ENCODE measurements around the gene NUDT15. TPM values are rescaled to one million over a fixed set of nuclear protein-coding genes. Genes with fewer than 3 reads are reported as not detected.

NUDT15 gene
- 18.9 and 19.4 TPM in 2 replicates for polyA plus RNA-seq (2013)

DNA sequence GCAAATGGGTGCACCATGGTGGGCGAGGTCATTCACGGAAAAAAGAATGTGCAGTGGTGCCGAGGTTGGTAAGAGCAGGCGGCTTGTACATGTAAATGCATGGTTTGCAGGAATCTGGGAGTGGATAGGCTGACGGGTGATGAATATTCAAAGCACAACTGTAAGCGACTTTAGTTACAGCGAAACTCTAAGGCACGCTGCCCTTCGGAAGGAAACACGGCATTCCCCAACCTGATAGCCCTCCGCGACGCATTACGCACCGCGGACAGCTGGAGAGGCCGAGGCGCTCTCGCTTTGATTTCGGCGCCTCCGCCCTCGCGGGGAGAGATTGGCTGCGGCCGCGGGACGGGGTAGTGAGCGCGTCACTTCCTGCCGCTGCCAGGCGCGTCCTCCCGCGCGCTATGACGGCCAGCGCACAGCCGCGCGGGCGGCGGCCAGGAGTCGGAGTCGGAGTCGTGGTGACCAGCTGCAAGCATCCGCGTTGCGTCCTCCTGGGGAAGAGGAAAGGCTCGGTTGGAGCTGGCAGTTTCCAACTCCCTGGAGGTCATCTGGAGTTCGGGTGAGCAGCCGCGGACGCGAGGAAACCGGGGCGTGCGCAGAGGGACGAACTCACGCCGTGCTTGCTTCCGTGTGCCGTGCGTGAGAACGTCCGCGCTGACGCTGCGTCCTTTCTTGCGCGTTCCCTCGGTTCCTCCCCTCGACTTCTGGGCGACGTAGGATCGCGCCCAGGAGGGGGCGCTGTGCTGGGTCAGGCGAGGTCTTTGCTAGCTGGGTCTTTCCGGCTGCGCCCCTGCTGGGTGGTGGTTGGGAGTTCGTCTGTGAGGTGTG, at the start of gene NUDT15:
TSS of gene NUDT15 (plus strand) at position 381 of the 828 bp plus-strand sequence. CDS start at position 402, 21 bp downstream.
- Histone ChIP-seq H4K12ac (ENCODE audit: low read depth, low read length) (peak within 1 kb of the TSS; percentile 72), H3K18ac (ENCODE audit: low read length) (peak within 1 kb of the TSS; percentile 72), H3K23ac (ENCODE audit: low read length) (no peak within 1 kb of the TSS), H3K79me1 (ENCODE audit: low read length) (peaks cover 5% of the 10 kb centered on the region), H3K36me3 (ENCODE audit: control insufficient read depth in 1 of 2, insufficient read depth in 2 of 2, low read length in 2 of 2) (peaks cover 0 to 6% of the 10 kb centered on the region in 2 experiments), H2AK5ac (ENCODE audit: low read length) (no peak within 1 kb of the TSS), H3K14ac (ENCODE audit: low read length) (peak within 1 kb of the TSS; percentile 67), H2BK12ac (ENCODE audit: low read length) (no peak within 1 kb of the TSS), H4K91ac (ENCODE audit: low read depth, low read length) (peak within 1 kb of the TSS; percentile 81), H2BK120ac (ENCODE audit: insufficient read depth, low read length, poor library complexity) (peak within 1 kb of the TSS; percentile 23), H2AFZ (ENCODE audit: insufficient read depth, low read length, poor library complexity) (peak within 1 kb of the TSS; percentile 67), H3K9ac (ENCODE audit: low read length) (peak within 1 kb of the TSS; percentile 94), H3K4ac (ENCODE audit: low read depth, low read length) (peak within 1 kb of the TSS; percentile 33), H3K27ac (ENCODE audit: low read depth, low read length) (peak within 1 kb of the TSS; percentile 94), H3K79me2 (ENCODE audit: control insufficient read depth, insufficient read depth, low read length, poor library complexity) (peaks cover 2% of the 10 kb centered on the region), H3K4me3 (ENCODE audit: low read depth, low read length) (peak within 1 kb of the TSS; percentile 87), H4K8ac (ENCODE audit: low read depth, low read length) (peak within 1 kb of the TSS; percentile 92), H3K9me3 (ENCODE audit: insufficient read depth, low read depth, low read length) (no peaks in the 10 kb centered on the region), H3K4me1 (ENCODE audit: control insufficient read depth in 1 of 2, insufficient read depth in 2 of 2, low read length in 2 of 2) (peaks cover 5 to 8% of the 10 kb centered on the region in 2 experiments), H3K27me3 (ENCODE audit: insufficient read depth, low read length) (no peaks in the 10 kb centered on the region), H3K4me2 (ENCODE audit: low read length) (peak within 1 kb of the TSS; percentile 67), H2BK5ac (ENCODE audit: low read depth, low read length, poor library complexity) (peak within 1 kb of the TSS; percentile 74)
- DNase-seq, result peak; percentile 98 to 99
- WGBS (ENCODE audit: extremely low coverage, insufficient coverage, insufficient read length), result no CpG with 5 or more reads among the region's 82 CpGs

DNA sequence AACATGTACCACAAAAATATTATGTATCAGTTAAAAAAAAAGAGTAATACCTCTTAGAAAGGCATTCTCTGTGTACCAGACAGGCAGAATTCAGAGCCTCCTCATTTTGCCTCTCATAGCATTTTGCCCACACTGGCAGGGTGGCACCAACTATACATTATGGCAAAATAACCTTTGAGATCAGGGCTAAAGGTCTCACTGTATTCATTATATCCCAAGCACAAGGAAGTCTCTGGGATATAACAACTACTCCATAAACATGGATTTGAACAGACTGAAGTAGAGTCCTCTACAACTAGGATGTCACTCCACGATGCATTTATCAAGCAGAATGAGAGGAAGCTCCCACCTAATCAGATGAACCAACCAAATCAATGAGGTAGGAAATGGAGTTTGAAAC, 47.1 kb upstream of the NUDT15 start:
- no peak overlapping the region for H3K4me2 ChIP-seq (ENCODE audit: low read length)
- no peaks in the 10 kb centered on the region for H3K79me1 ChIP-seq (ENCODE audit: low read length)
- no peak overlapping the region for H3K9ac ChIP-seq (ENCODE audit: low read length)
- no peak overlapping the region for H4K12ac ChIP-seq (ENCODE audit: low read depth, low read length)
- no peak overlapping the region for H2BK5ac ChIP-seq (ENCODE audit: low read depth, low read length, poor library complexity)
- H3K4ac ChIP-seq (ENCODE audit: low read depth, low read length), result no peak overlapping the region
- no peak overlapping the region for H4K8ac ChIP-seq (ENCODE audit: low read depth, low read length)
- no peak for DNase-seq
- no peak overlapping the region for H2BK120ac ChIP-seq (ENCODE audit: insufficient read depth, low read length, poor library complexity)
- H3K23ac ChIP-seq (ENCODE audit: low read length), result no peak overlapping the region
- no CpG with 5 or more reads among the region's 1 CpG for WGBS (ENCODE audit: extremely low coverage, insufficient coverage, insufficient read length)
- no peak overlapping the region for H3K18ac ChIP-seq (ENCODE audit: low read length)
- no peak overlapping the region for H2AK5ac ChIP-seq (ENCODE audit: low read length)
- H2BK12ac ChIP-seq (ENCODE audit: low read length), result no peak overlapping the region
- no peaks in the 10 kb centered on the region for H3K9me3 ChIP-seq (ENCODE audit: insufficient read depth, low read depth, low read length)
- H4K91ac ChIP-seq (ENCODE audit: low read depth, low read length), result no peak overlapping the region
- no peak overlapping the region for H2AFZ ChIP-seq (ENCODE audit: insufficient read depth, low read length, poor library complexity)
- no peaks in the 10 kb centered on the region for H3K27me3 ChIP-seq (ENCODE audit: insufficient read depth, low read length)
- no peak overlapping the region for H3K14ac ChIP-seq (ENCODE audit: low read length)
- H3K4me1 ChIP-seq (ENCODE audit: control insufficient read depth in 1 of 2, insufficient read depth in 2 of 2, low read length in 2 of 2), result no peaks in the 10 kb centered on the region
- no peak overlapping the region for H3K4me3 ChIP-seq (ENCODE audit: low read depth, low read length)
- peaks cover 3 to 6% of the 10 kb centered on the region in 2 experiments for H3K36me3 ChIP-seq (ENCODE audit: control insufficient read depth in 1 of 2, insufficient read depth in 2 of 2, low read length in 2 of 2)
- H3K79me2 ChIP-seq (ENCODE audit: control insufficient read depth, insufficient read depth, low read length, poor library complexity), result no peaks in the 10 kb centered on the region
- no peak overlapping the region for H3K27ac ChIP-seq (ENCODE audit: low read depth, low read length)

GRCh38 chr13:47990920-47991466, 46.5 kb upstream of the NUDT15 start:
- Histone ChIP-seq H3K23ac (ENCODE audit: low read length) (no peak overlapping the region), H3K4ac (ENCODE audit: low read depth, low read length) (no peak overlapping the region), H3K79me2 (ENCODE audit: control insufficient read depth, insufficient read depth, low read length, poor library complexity) (no peaks in the 10 kb centered on the region), H2AFZ (ENCODE audit: insufficient read depth, low read length, poor library complexity) (no peak overlapping the region), H3K14ac (ENCODE audit: low read length) (no peak overlapping the region), H4K12ac (ENCODE audit: low read depth, low read length) (no peak overlapping the region), H3K4me3 (ENCODE audit: low read depth, low read length) (no peak overlapping the region), H3K9me3 (ENCODE audit: insufficient read depth, low read depth, low read length) (no peaks in the 10 kb centered on the region), H3K27ac (ENCODE audit: low read depth, low read length) (no peak overlapping the region), H3K4me2 (ENCODE audit: low read length) (no peak overlapping the region), H3K27me3 (ENCODE audit: insufficient read depth, low read length) (no peaks in the 10 kb centered on the region), H3K9ac (ENCODE audit: low read length) (no peak overlapping the region), H4K91ac (ENCODE audit: low read depth, low read length) (no peak overlapping the region), H3K4me1 (ENCODE audit: control insufficient read depth in 1 of 2, insufficient read depth in 2 of 2, low read length in 2 of 2) (no peaks in the 10 kb centered on the region), H4K8ac (ENCODE audit: low read depth, low read length) (no peak overlapping the region), H3K18ac (ENCODE audit: low read length) (no peak overlapping the region), H2BK12ac (ENCODE audit: low read length) (no peak overlapping the region), H2AK5ac (ENCODE audit: low read length) (no peak overlapping the region), H3K36me3 (ENCODE audit: control insufficient read depth in 1 of 2, insufficient read depth in 2 of 2, low read length in 2 of 2) (peaks cover 3 to 5% of the 10 kb centered on the region in 2 experiments), H2BK5ac (ENCODE audit: low read depth, low read length, poor library complexity) (no peak overlapping the region), H2BK120ac (ENCODE audit: insufficient read depth, low read length, poor library complexity) (no peak overlapping the region), H3K79me1 (ENCODE audit: low read length) (no peaks in the 10 kb centered on the region)
- no peak for DNase-seq
- WGBS (ENCODE audit: extremely low coverage, insufficient coverage, insufficient read length), result no CpG with 5 or more reads among the region's 2 CpGs

DNA sequence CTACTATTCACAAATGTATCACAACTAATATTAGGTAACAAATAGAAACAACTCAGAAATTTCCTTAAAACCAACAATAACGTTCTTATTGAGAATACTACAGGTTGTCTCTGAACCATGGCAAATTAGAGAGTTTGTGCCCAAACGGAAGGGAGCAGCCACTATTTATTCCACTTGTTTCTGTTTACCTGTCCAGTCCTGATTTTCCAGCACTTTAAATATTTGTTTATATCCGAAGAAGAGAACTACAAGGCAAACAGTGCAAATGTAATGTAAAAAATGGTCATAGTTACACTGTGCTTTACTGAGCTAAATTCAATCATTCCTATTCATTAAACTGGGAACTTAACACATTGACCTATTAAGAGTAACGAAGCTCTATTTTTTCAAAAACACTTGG, 45.7 kb upstream of the NUDT15 start:
- Histone ChIP-seq H2BK120ac (ENCODE audit: insufficient read depth, low read length, poor library complexity) (no peak overlapping the region), H3K4me1 (ENCODE audit: control insufficient read depth in 1 of 2, insufficient read depth in 2 of 2, low read length in 2 of 2) (no peaks in the 10 kb centered on the region), H2BK12ac (ENCODE audit: low read length) (no peak overlapping the region), H3K14ac (ENCODE audit: low read length) (no peak overlapping the region), H3K27me3 (ENCODE audit: insufficient read depth, low read length) (no peaks in the 10 kb centered on the region), H4K12ac (ENCODE audit: low read depth, low read length) (no peak overlapping the region), H3K4ac (ENCODE audit: low read depth, low read length) (no peak overlapping the region), H3K4me2 (ENCODE audit: low read length) (no peak overlapping the region), H4K8ac (ENCODE audit: low read depth, low read length) (no peak overlapping the region), H3K23ac (ENCODE audit: low read length) (no peak overlapping the region), H4K91ac (ENCODE audit: low read depth, low read length) (no peak overlapping the region), H3K9ac (ENCODE audit: low read length) (no peak overlapping the region), H3K36me3 (ENCODE audit: control insufficient read depth in 1 of 2, insufficient read depth in 2 of 2, low read length in 2 of 2) (peaks cover 3% of the 10 kb centered on the region in 2 experiments), H3K18ac (ENCODE audit: low read length) (no peak overlapping the region), H3K79me1 (ENCODE audit: low read length) (no peaks in the 10 kb centered on the region), H2BK5ac (ENCODE audit: low read depth, low read length, poor library complexity) (no peak overlapping the region), H2AFZ (ENCODE audit: insufficient read depth, low read length, poor library complexity) (no peak overlapping the region), H3K79me2 (ENCODE audit: control insufficient read depth, insufficient read depth, low read length, poor library complexity) (no peaks in the 10 kb centered on the region), H3K27ac (ENCODE audit: low read depth, low read length) (no peak overlapping the region), H3K4me3 (ENCODE audit: low read depth, low read length) (no peak overlapping the region), H2AK5ac (ENCODE audit: low read length) (no peak overlapping the region), H3K9me3 (ENCODE audit: insufficient read depth, low read depth, low read length) (no peaks in the 10 kb centered on the region)
- WGBS (ENCODE audit: extremely low coverage, insufficient coverage, insufficient read length), result no CpG with 5 or more reads among the region's 4 CpGs
- DNase-seq, result no peak

Data from trophoblast cell (in vitro differentiated cells and primary cell).